Neural cell (in vitro differentiated cells): ENCODE measurements around the gene PIGZ. TPM values are rescaled to one million over a fixed set of nuclear protein-coding genes. Genes with fewer than 3 reads are reported as not detected.

Source experiments
- H2AFZ ChIP-seq: fragments of 200-600, 300-800 bp; sonication (generic), shearing (Covaris generic); 2 replicates; pipeline ENCODE4 v1.6.0; 2014; ENCODE audit warnings: low read depth, mild to moderate bottlenecking, antibody characterized with exemption, low read length, moderate library complexity
- H3F3A ChIP-seq: fragments of 200-600 bp; shearing (Covaris generic); 2 replicates; pipeline ENCODE4 v1.6.1; 2016; ENCODE audit warnings: mild to moderate bottlenecking, moderate library complexity, mixed read lengths, antibody characterized with exemption, low read length; ENCODE audit not compliant: insufficient read depth, poor library complexity, severe bottlenecking
- H3K27ac ChIP-seq: fragments of 200-600, 300-800 bp; sonication (generic), shearing (Covaris generic); 2 replicates; pipeline ENCODE4 v1.5.1; 2014; ENCODE audit warnings: mild to moderate bottlenecking, low read length, moderate library complexity
- H3K27me3 ChIP-seq: fragments of 300-800, 200-600 bp; sonication (generic), shearing (Covaris generic); 2 replicates; pipeline ENCODE4 v1.6.0; 2014; ENCODE audit warnings: mild to moderate bottlenecking, low read depth, low read length, moderate library complexity; ENCODE audit not compliant: insufficient read depth
- H3K36me3 ChIP-seq: fragments of 300-800, 200-600 bp; sonication (generic), shearing (Covaris generic); 2 replicates; pipeline ENCODE4 v1.5.1; 2014; ENCODE audit warnings: mild to moderate bottlenecking, antibody characterized with exemption, low read length, moderate library complexity; ENCODE audit not compliant: insufficient read depth
- H3K4me2 ChIP-seq: fragments of 300-800, 200-600 bp; sonication (generic), shearing (Covaris generic); 2 replicates; pipeline ENCODE4 v1.6.0; 2014; ENCODE audit warnings: mild to moderate bottlenecking, low read length
- H3K4me3 ChIP-seq: fragments of 300-800, 200-600 bp; sonication (generic), shearing (Covaris generic); 2 replicates; pipeline ENCODE4 v1.5.1; 2014; ENCODE audit warnings: mild to moderate bottlenecking, low read length, moderate library complexity
- H3K79me2 ChIP-seq: fragments of 200-600 bp; shearing (Covaris generic); replicated peaks from 2 replicates; pipeline ENCODE4 v1.6.0; 2014; ENCODE audit warnings: mild to moderate bottlenecking, low read length, moderate library complexity; ENCODE audit not compliant: insufficient read depth
- H3K9ac ChIP-seq: fragments of 300-800, 200-600 bp; sonication (generic), shearing (Covaris generic); 2 replicates; pipeline ENCODE4 v1.6.1; 2016; ENCODE audit warnings: mild to moderate bottlenecking, low read length, mixed read lengths
- H3K9me2 ChIP-seq: fragments of 200-600 bp; shearing (Covaris generic); 2 replicates; pipeline ENCODE4 v1.6.1; 2016; ENCODE audit warnings: mild to moderate bottlenecking, low read length, mixed read lengths; ENCODE audit not compliant: insufficient read depth
- H3K9me3 ChIP-seq: fragments of 200-600, 300-800 bp; sonication (generic), shearing (Covaris generic); 2 replicates; pipeline ENCODE4 v1.6.1; 2016; ENCODE audit warnings: mild to moderate bottlenecking, mixed run types, low read length, moderate library complexity, mixed read lengths
- H4K20me1 ChIP-seq: fragments of 200-600 bp; shearing (Covaris generic); 2 replicates; pipeline ENCODE4 v1.6.1; 2016; ENCODE audit warnings: mild to moderate bottlenecking, mixed run types; ENCODE audit not compliant: insufficient read depth
- EP300 ChIP-seq: fragments of 450-650 bp; conservative IDR thresholded peaks from 2 replicates; pipeline ENCODE4 v1.6.1; 2014; ENCODE audit warnings: antibody characterized with exemption, mild to moderate bottlenecking, moderate library complexity; ENCODE audit not compliant: poor library complexity, severe bottlenecking
- EZH2 ChIP-seq: fragments of 200-600, 300-800 bp; shearing (Covaris generic), sonication (generic); IDR thresholded peaks from 2 replicates; pipeline ENCODE4 v1.6.1; 2014; ENCODE audit warnings: antibody characterized with exemption, low read length, borderline replicate concordance, mild to moderate bottlenecking; ENCODE audit not compliant: insufficient read depth, poor library complexity, severe bottlenecking
- MXI1 ChIP-seq: fragments of 450-650 bp; conservative IDR thresholded peaks from 2 replicates; pipeline ENCODE4 v1.6.1; 2014; ENCODE audit warnings: antibody characterized with exemption, mild to moderate bottlenecking; ENCODE audit not compliant: poor library complexity, severe bottlenecking
- POLR2AphosphoS5 ChIP-seq: IDR thresholded peaks from 2 replicates; pipeline ENCODE4 v1.6.1; 2012
- RAD21 ChIP-seq: fragments of 450-650 bp; conservative IDR thresholded peaks from 2 replicates; pipeline ENCODE4 v1.6.1; 2014; ENCODE audit warnings: antibody characterized with exemption, mild to moderate bottlenecking, moderate library complexity
- SMC3 ChIP-seq: fragments of 450-650 bp; conservative IDR thresholded peaks from 2 replicates; pipeline ENCODE4 v1.6.1; 2014; ENCODE audit warnings: antibody characterized with exemption, mild to moderate bottlenecking, moderate library complexity; ENCODE audit not compliant: poor library complexity
- TAF1 ChIP-seq: IDR thresholded peaks from 2 replicates; pipeline ENCODE4 v1.6.1; 2012; ENCODE audit warnings: low read depth
- polyA plus RNA-seq: library from polyadenylated mRNA; depleted of rRNA; stranded (reverse); fragments of >200 nt; gene quantifications from 2 replicates; pipeline ENCODE4 v1.2.3, GENCODE V29; 2014
- TF ChIP-seq, protein P1 (sequence below): fragments of 450-650 bp; IDR thresholded peaks from 2 replicates; pipeline ENCODE4 v1.5.1; 2014; ENCODE audit warnings: antibody characterized with exemption, mild to moderate bottlenecking, moderate library complexity; ENCODE audit not compliant: poor library complexity, severe bottlenecking
- TF ChIP-seq, protein P2 (sequence below): IDR thresholded peaks from 2 replicates; pipeline ENCODE4 v1.6.1; 2012; ENCODE audit warnings: borderline replicate concordance

The PIGZ gene
- polyA plus RNA-seq, 1 donor from 2014 or later, result 6.5 TPM

DNA sequence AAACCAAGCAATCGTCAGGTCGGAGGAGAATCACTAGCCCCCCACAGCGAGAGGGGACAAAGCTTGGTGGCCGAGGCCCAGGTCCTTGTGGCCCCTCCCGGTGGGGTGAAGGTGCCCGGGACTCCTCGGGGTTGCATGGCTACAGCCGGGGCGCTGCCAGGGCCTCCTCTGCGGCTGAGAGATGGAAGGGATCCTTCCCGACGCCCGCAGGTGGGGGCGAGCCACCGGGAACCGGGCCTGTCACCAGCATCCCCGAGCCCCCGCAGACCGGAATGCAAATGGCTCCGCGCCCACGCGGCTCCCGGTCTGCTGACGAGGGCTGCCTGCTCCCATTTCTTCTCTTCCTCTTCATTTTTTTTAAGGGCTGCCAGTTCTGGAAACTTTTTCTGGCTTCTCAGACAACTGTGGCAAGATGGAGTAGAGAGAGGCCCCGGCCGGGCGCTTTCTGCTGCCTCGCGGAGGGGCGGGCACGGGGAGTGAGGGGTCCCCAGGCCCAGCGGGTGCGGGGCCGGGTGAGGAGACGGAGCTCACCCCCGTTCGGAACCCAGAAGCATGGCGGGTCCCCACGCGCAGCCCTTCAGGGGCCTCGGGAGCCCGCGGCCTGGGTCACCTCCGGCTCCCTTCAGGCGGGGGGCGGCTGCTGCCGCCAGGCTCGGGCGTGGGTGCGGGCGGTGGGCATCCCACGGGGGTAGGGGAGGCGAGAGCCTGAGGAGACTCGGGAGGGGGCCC lies 33.5 kb upstream of the PIGZ start:
- H2AFZ ChIP-seq, result no peak overlapping the region

DNA sequence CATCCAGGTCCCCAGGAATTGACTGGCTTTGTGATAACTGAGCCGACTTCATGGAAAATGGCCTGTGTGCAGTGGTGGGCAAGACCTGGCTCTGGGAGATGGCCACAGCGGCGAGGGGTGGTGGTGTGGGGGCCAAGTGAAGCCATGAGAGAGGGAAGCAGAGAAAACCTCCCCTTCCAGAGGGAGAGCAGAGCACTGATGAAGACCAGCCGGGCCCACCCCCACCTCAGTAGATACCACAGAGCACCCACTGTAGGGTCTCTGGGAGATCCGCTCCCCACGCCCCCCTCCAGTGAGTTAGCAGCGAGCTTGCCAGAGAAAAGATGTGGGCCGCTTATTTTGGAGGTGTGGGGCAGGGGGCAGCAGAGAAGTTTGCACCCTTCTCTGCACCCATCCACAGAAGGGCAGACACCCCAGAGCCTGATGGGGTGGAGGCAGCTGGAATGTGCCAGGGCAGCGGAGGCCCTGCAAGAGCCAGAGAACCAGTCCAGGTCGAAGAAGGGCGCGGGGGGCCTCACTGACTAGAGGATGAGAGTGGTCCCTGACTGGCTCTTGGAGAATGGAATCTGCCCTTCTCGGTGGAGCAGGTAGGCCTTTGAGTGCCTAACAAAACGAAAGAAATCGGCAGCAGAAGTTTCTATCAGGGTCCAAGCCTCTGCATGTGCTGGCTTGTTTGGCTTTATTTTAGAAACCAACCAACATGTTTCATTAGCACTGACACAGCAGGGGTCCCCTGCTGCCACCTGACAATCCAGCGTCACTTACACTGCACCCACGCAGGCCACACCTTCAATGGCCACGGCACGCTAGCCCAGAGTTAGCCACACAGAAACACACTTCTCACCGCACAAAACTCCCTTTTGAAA lies 32.7 kb upstream of the PIGZ start:
- no peaks in the 10 kb centered on the region for H3K79me2 ChIP-seq
- H3K4me3 ChIP-seq, result no peak overlapping the region
- no peaks in the 10 kb centered on the region for H3K9me3 ChIP-seq
- H3K9ac ChIP-seq, result no peak overlapping the region
- no peaks in the 10 kb centered on the region for H3F3A ChIP-seq
- no peak for TF ChIP-seq POLR2AphosphoS5
- no peak for TF ChIP-seq MXI1
- no peak for TF ChIP-seq EP300
- no peak for TF ChIP-seq EZH2
- TF ChIP-seq, protein P1, sequence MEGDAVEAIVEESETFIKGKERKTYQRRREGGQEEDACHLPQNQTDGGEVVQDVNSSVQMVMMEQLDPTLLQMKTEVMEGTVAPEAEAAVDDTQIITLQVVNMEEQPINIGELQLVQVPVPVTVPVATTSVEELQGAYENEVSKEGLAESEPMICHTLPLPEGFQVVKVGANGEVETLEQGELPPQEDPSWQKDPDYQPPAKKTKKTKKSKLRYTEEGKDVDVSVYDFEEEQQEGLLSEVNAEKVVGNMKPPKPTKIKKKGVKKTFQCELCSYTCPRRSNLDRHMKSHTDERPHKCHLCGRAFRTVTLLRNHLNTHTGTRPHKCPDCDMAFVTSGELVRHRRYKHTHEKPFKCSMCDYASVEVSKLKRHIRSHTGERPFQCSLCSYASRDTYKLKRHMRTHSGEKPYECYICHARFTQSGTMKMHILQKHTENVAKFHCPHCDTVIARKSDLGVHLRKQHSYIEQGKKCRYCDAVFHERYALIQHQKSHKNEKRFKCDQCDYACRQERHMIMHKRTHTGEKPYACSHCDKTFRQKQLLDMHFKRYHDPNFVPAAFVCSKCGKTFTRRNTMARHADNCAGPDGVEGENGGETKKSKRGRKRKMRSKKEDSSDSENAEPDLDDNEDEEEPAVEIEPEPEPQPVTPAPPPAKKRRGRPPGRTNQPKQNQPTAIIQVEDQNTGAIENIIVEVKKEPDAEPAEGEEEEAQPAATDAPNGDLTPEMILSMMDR, result no peak
- TF ChIP-seq TAF1, result no peak
- TF ChIP-seq RAD21, result no peak
- H3K9me2 ChIP-seq, result no peaks in the 10 kb centered on the region
- no peak overlapping the region for H3K27ac ChIP-seq
- H4K20me1 ChIP-seq, result no peaks in the 10 kb centered on the region
- H2AFZ ChIP-seq, result no peak overlapping the region
- no peak overlapping the region for H3K4me2 ChIP-seq
- H3K27me3 ChIP-seq, result peaks cover 4% of the 10 kb centered on the region
- H3K36me3 ChIP-seq, result no peaks in the 10 kb centered on the region

More for the DNA sequence above, 33.5 kb upstream of the PIGZ start:
- Histone ChIP-seq H3K9ac (no peak overlapping the region), H3K9me2 (no peaks in the 10 kb centered on the region), H4K20me1 (no peaks in the 10 kb centered on the region), H3K36me3 (no peaks in the 10 kb centered on the region), H3K79me2 (no peaks in the 10 kb centered on the region), H3K4me2 (no peak overlapping the region), H3K9me3 (no peaks in the 10 kb centered on the region), H3K27ac (no peak overlapping the region), H3F3A (no peaks in the 10 kb centered on the region), H3K4me3 (no peak overlapping the region), H3K27me3 (peaks cover 4% of the 10 kb centered on the region)
- TF ChIP-seq MXI1, result no peak
- TF ChIP-seq, protein P1, result no peak
- TF ChIP-seq POLR2AphosphoS5, result no peak
- no peak for TF ChIP-seq RAD21
- TF ChIP-seq, protein P2, sequence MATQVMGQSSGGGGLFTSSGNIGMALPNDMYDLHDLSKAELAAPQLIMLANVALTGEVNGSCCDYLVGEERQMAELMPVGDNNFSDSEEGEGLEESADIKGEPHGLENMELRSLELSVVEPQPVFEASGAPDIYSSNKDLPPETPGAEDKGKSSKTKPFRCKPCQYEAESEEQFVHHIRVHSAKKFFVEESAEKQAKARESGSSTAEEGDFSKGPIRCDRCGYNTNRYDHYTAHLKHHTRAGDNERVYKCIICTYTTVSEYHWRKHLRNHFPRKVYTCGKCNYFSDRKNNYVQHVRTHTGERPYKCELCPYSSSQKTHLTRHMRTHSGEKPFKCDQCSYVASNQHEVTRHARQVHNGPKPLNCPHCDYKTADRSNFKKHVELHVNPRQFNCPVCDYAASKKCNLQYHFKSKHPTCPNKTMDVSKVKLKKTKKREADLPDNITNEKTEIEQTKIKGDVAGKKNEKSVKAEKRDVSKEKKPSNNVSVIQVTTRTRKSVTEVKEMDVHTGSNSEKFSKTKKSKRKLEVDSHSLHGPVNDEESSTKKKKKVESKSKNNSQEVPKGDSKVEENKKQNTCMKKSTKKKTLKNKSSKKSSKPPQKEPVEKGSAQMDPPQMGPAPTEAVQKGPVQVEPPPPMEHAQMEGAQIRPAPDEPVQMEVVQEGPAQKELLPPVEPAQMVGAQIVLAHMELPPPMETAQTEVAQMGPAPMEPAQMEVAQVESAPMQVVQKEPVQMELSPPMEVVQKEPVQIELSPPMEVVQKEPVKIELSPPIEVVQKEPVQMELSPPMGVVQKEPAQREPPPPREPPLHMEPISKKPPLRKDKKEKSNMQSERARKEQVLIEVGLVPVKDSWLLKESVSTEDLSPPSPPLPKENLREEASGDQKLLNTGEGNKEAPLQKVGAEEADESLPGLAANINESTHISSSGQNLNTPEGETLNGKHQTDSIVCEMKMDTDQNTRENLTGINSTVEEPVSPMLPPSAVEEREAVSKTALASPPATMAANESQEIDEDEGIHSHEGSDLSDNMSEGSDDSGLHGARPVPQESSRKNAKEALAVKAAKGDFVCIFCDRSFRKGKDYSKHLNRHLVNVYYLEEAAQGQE, result no peak
- TF ChIP-seq SMC3, result no peak
- TF ChIP-seq EP300, result no peak
- TF ChIP-seq EZH2, result no peak
- TF ChIP-seq TAF1, result no peak
